Mesendoderm (in vitro differentiated cells): ENCODE data around the gene HLCS.

ENCODE experiments used
- DNase-seq: peaks from one replicate; pipeline ENCODE4 v3.0.0; 2013
- H2AK5ac ChIP-seq: 2 replicates; pipeline ENCODE4 v1.6.1; 2013; ENCODE audit warnings: low read length, inconsistent platforms
- H2BK120ac ChIP-seq: 2 replicates; pipeline ENCODE4 v1.6.1; 2013; ENCODE audit warnings: low read depth, mild to moderate bottlenecking, low read length, moderate library complexity, mixed read lengths
- H2BK15ac ChIP-seq: replicated peaks from 2 replicates; pipeline ENCODE4 v1.6.1; 2013; ENCODE audit warnings: low read depth, mild to moderate bottlenecking, moderate library complexity
- H2BK5ac ChIP-seq: 2 replicates; pipeline ENCODE4 v1.6.1; 2013; ENCODE audit warnings: low read length, inconsistent platforms
- H3K18ac ChIP-seq: 2 replicates; pipeline ENCODE4 v1.6.1; 2013; ENCODE audit warnings: mild to moderate bottlenecking, low read length, mixed read lengths
- H3K23ac ChIP-seq: one replicate; pipeline ENCODE4 v1.6.1; 2013; ENCODE audit warnings: low read length
- H3K27ac ChIP-seq: 2 replicates; pipeline ENCODE4 v1.5.1; 2013; ENCODE audit warnings: low read depth, mild to moderate bottlenecking, inconsistent platforms, low read length, moderate library complexity
- H3K27me3 ChIP-seq: 2 replicates; pipeline ENCODE4 v1.6.1; 2013; ENCODE audit warnings: low read length, control low read depth, mild to moderate bottlenecking, inconsistent platforms; ENCODE audit not compliant: insufficient read depth, poor library complexity
- H3K36me3 ChIP-seq: 2 replicates; pipeline ENCODE4 v1.6.1; 2013; ENCODE audit warnings: low read length, inconsistent platforms; ENCODE audit not compliant: control insufficient read depth, insufficient read depth
- H3K4ac ChIP-seq: one replicate; pipeline ENCODE4 v1.6.1; 2013; ENCODE audit warnings: low read depth, mild to moderate bottlenecking, low read length, moderate library complexity
- H3K4me1 ChIP-seq: 2 replicates; pipeline ENCODE4 v1.6.1; 2013; ENCODE audit warnings: low read depth, low read length, inconsistent platforms; ENCODE audit not compliant: control insufficient read depth
- H3K4me2 ChIP-seq: 2 replicates; pipeline ENCODE4 v1.6.1; 2013; ENCODE audit warnings: low read length
- H3K4me3 ChIP-seq: 2 replicates; pipeline ENCODE4 v1.5.1; 2013; ENCODE audit warnings: mild to moderate bottlenecking, low read length
- H3K56ac ChIP-seq: one replicate; pipeline ENCODE4 v1.6.1; 2013; ENCODE audit warnings: low read length
- H3K79me1 ChIP-seq: 2 replicates; pipeline ENCODE4 v1.6.1; 2013; ENCODE audit warnings: low read length, inconsistent platforms
- H3K79me2 ChIP-seq: 2 replicates; pipeline ENCODE4 v1.6.1; 2013; ENCODE audit warnings: mild to moderate bottlenecking, low read length; ENCODE audit not compliant: control insufficient read depth, insufficient read depth
- H3K9ac ChIP-seq: 2 replicates; pipeline ENCODE4 v1.6.1; 2013; ENCODE audit warnings: low read length, inconsistent platforms
- H4K5ac ChIP-seq: one replicate; pipeline ENCODE4 v1.6.1; 2013; ENCODE audit warnings: low read length
- H4K8ac ChIP-seq: one replicate; pipeline ENCODE4 v1.6.1; 2013; ENCODE audit warnings: low read depth, mild to moderate bottlenecking, control low read depth, low read length, moderate library complexity
- WGBS: extraction: QIAGEN DNeasy Blood & Tissue Kit; methylation state at CpG from one replicate; pipeline ENCODE4 v1.1.7; 2013; ENCODE audit warnings: low lambda C conversion rate, missing lambda C conversion rate; ENCODE audit not compliant: insufficient coverage; ENCODE audit errors: extremely low coverage; 5-methylcytosine and 5-hydroxymethylcytosine counted together

Gene HLCS

DNA sequence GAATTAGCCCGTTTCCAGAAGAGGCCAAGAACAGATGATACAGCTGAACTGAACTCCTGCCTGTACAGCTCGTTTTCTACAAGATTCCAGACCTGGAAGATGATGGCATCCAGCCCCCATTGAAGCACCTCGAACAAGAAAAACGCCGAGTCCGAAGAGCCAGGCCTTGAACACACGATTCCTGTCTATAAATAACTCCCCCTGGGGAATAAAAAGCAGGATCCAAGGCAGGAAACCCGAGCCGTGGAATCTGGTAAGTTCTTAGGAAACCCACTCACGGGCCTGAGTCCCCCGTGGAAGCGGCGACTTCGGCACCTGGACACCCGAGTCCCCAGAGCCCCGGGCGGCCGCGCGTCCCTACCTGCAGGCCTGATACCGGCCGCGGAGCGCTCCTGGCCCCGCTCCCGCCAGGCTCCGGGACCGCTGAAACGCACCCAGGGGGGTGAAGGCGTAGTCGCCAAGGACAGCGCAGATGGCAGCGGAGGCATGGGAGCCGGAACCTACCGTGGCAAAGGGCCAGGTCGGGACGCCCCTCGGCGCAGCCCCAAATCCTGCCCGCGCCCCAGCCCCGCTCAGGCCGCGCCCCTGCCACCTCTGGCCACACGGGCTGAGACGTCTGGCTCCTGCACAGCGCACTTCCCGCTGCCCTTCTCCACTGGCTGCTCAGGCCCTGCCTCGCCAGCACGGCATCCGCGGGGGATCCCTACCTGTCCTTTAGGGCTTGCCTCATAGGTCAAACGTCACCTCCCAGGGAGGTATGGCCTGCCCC, 14.0 kb upstream of the HLCS start:
- no peak overlapping the region for H2AK5ac ChIP-seq
- no peaks in the 10 kb centered on the region for H3K79me1 ChIP-seq
- no peak overlapping the region for H3K23ac ChIP-seq
- H2BK120ac ChIP-seq: no peak overlapping the region
- no peak overlapping the region for H2BK5ac ChIP-seq
- H4K5ac ChIP-seq: no peak overlapping the region
- no peaks in the 10 kb centered on the region for H3K4me1 ChIP-seq
- no peaks in the 10 kb centered on the region for H3K79me2 ChIP-seq
- H3K4me2 ChIP-seq: peak overlapping the region; percentile 58
- no CpG with 5 or more reads among the region's 53 CpGs for WGBS
- H3K4ac ChIP-seq: no peak overlapping the region
- H3K56ac ChIP-seq: peak overlapping the region; percentile 81
- H3K9ac ChIP-seq: peak overlapping the region; percentile 67
- no peak overlapping the region for H4K8ac ChIP-seq
- H3K36me3 ChIP-seq: no peaks in the 10 kb centered on the region
- no peak for DNase-seq
- no peak overlapping the region for H3K18ac ChIP-seq
- H2BK15ac ChIP-seq: no peak overlapping the region
- no peak overlapping the region for H3K27ac ChIP-seq
- no peaks in the 10 kb centered on the region for H3K27me3 ChIP-seq
- H3K4me3 ChIP-seq: peak overlapping the region; percentile 19

DNA sequence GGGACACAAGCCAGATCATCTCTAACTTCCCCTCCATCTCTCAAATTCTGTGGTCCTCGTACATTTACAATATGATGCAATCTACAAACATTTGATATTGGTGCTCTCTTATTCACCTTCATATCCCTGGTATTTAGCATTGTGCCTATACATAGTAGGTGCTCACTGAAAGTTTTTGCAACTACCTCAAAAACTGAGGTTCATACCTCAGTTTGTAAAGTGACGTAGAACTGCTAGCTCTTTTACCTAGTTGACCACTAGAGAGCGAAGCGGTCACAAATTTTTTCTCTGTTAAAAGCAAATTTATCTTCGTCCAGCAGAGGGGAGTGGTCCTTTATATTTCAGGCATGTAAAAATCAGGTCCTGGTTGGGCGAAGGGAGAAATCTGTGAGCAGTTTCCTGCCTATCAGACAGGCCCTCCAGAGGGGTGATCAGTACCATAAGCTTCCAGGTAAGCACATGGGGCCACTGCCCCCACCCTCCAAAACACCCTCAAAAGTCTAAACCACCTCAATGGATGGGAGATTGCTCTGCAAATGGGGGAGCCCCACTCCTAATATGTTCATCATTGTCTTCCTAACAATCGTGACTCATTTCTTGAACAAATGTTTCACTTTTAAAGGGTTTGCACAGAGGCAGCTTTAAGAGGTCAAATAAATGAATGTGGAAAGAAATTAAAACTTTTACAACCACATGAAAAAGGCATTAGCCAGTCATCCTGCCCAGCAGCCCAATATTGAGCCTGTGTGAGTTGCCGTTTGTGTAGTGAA, 10.6 kb upstream of the HLCS start:
- Histone ChIP-seq H2BK15ac (no peak overlapping the region), H3K18ac (no peak overlapping the region), H3K4me2 (no peak overlapping the region), H2BK5ac (no peak overlapping the region), H3K4me3 (no peak overlapping the region), H2BK120ac (no peak overlapping the region), H3K27me3 (no peaks in the 10 kb centered on the region), H3K79me2 (no peaks in the 10 kb centered on the region), H3K36me3 (no peaks in the 10 kb centered on the region), H3K27ac (no peak overlapping the region), H3K23ac (no peak overlapping the region), H2AK5ac (no peak overlapping the region), H3K9ac (no peak overlapping the region), H3K56ac (no peak overlapping the region), H3K79me1 (no peaks in the 10 kb centered on the region), H4K8ac (no peak overlapping the region), H3K4me1 (no peaks in the 10 kb centered on the region), H3K4ac (no peak overlapping the region), H4K5ac (no peak overlapping the region)
- peak; percentile 90 for DNase-seq
- no CpG with 5 or more reads among the region's 8 CpGs for WGBS

DNA sequence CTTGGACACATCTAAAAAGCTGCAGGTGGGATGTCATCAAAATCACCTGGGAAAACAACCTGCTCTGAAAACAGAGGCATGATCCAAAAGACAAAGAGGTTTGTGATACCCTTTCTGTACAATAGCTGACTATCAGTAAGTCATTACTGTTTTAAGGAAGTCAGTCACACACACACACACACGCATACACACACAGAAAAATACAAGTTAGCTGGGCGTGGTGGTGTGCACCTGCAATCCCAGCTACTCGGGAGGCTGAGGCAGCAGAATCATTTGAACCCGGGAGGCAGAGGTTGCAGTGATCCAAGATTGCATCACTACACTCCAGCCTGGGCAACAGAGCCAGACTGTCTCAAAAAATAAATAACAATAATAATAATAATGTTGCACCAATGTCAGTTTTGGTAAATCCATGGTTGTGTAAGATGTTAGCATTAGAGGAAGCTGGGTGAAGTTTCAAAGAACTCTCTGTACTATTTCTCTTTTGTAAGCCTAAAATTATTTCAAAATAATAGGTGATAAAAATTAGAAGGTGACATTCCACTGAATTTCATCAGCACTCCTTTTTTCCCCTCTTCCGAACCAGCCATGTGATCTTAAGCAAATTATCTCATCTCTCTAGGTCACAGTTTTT, 9.9 kb upstream of the HLCS start:
- H4K8ac ChIP-seq: no peak overlapping the region
- H3K79me1 ChIP-seq: no peaks in the 10 kb centered on the region
- no peak overlapping the region for H2BK5ac ChIP-seq
- H4K5ac ChIP-seq: no peak overlapping the region
- no peaks in the 10 kb centered on the region for H3K36me3 ChIP-seq
- no peak overlapping the region for H3K9ac ChIP-seq
- no peak overlapping the region for H2BK15ac ChIP-seq
- H3K4me1 ChIP-seq: no peaks in the 10 kb centered on the region
- no peak overlapping the region for H3K27ac ChIP-seq
- WGBS: no CpG with 5 or more reads among the region's 5 CpGs
- no peak overlapping the region for H3K4ac ChIP-seq
- no peak overlapping the region for H3K4me3 ChIP-seq
- no peak for DNase-seq
- H3K79me2 ChIP-seq: no peaks in the 10 kb centered on the region
- H3K18ac ChIP-seq: no peak overlapping the region
- no peak overlapping the region for H3K4me2 ChIP-seq
- no peak overlapping the region for H2BK120ac ChIP-seq
- H2AK5ac ChIP-seq: no peak overlapping the region
- no peaks in the 10 kb centered on the region for H3K27me3 ChIP-seq
- H3K23ac ChIP-seq: no peak overlapping the region
- H3K56ac ChIP-seq: no peak overlapping the region

DNA sequence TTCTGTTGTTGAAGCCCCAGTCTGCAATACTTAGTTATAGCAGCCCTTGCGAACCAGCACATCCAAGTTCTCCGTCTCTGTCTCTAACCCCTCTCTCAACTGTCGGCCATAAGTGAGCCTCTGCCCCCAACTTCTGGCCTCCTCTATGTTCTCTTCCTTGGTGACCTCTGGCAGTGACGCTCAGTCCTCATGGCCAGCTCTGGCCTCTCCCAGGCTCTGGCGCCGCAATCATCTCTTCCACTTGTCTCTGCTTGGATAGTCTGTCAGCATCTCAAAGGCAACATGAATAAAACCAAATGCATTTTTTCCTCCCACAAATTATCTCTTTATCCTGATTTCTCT, 8.4 kb upstream of the HLCS start:
- H3K4me1 ChIP-seq: no peaks in the 10 kb centered on the region
- H3K4me3 ChIP-seq: no peak overlapping the region
- H2AK5ac ChIP-seq: no peak overlapping the region
- no peak overlapping the region for H3K56ac ChIP-seq
- no peak overlapping the region for H3K18ac ChIP-seq
- H3K4me2 ChIP-seq: no peak overlapping the region
- H2BK15ac ChIP-seq: no peak overlapping the region
- H3K23ac ChIP-seq: no peak overlapping the region
- H3K36me3 ChIP-seq: no peaks in the 10 kb centered on the region
- no peaks in the 10 kb centered on the region for H3K79me1 ChIP-seq
- H3K27me3 ChIP-seq: no peaks in the 10 kb centered on the region
- H4K5ac ChIP-seq: no peak overlapping the region
- no CpG with 5 or more reads among the region's 6 CpGs for WGBS
- no peaks in the 10 kb centered on the region for H3K79me2 ChIP-seq
- no peak for DNase-seq
- no peak overlapping the region for H3K9ac ChIP-seq
- H4K8ac ChIP-seq: no peak overlapping the region
- no peak overlapping the region for H2BK5ac ChIP-seq
- no peak overlapping the region for H3K27ac ChIP-seq
- H3K4ac ChIP-seq: no peak overlapping the region
- H2BK120ac ChIP-seq: no peak overlapping the region

DNA sequence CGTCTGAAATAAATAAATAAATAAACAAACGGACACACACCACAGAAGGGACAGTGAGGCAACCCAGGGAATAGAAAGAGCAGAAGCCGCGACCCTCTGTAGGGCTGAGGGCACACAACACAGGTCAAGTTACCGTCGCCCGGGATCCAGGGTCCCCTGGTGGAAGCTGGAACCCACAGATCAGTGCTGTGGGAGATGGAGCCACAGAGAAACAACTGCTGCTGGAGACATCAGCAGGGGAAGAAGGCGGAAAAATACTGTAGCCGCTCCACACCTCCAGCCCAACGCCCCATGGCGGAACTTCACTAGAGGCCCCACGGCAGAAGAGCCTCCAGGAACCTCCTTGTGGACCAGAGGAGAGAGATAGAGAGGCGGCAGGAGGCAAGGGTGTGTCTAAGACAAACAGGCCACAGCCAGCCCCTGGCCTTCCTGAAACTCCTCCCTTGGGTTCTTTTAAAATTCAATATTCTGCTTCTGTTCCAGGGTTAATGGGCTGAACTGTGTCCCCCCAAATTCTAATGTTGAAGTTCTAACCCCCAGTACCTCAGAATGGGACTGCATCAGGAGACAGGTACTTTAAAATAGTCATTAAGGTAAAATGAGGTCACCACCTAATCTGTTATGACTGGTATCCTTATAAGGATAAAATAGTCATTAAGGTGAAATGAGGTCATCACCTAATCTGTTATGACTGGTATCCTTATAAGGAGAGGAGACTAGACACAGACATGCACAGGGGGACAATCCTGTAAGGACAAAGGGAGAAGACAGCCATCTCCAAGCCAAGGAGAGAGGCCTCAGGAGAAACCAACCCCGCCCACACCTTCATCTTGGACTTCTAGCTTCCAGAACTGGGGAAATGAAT, 7.7 kb upstream of the HLCS start:
- no CpG with 5 or more reads among the region's 14 CpGs for WGBS
- Histone ChIP-seq H2BK120ac (no peak overlapping the region), H2BK15ac (no peak overlapping the region)

More for the DNA sequence above, 7.7 kb upstream of the HLCS start:
- H3K18ac ChIP-seq: no peak overlapping the region
- no peak overlapping the region for H2AK5ac ChIP-seq
- no peak overlapping the region for H3K23ac ChIP-seq
- no peak overlapping the region for H3K56ac ChIP-seq
- H3K9ac ChIP-seq: no peak overlapping the region
- H4K8ac ChIP-seq: no peak overlapping the region
- no peaks in the 10 kb centered on the region for H3K27me3 ChIP-seq
- H3K79me1 ChIP-seq: no peaks in the 10 kb centered on the region
- H3K4me1 ChIP-seq: no peaks in the 10 kb centered on the region
- no peak overlapping the region for H3K27ac ChIP-seq
- H3K4me3 ChIP-seq: no peak overlapping the region
- no peaks in the 10 kb centered on the region for H3K79me2 ChIP-seq
- H3K4ac ChIP-seq: no peak overlapping the region
- H3K4me2 ChIP-seq: no peak overlapping the region
- DNase-seq: no peak
- no peaks in the 10 kb centered on the region for H3K36me3 ChIP-seq
- no peak overlapping the region for H2BK5ac ChIP-seq
- no peak overlapping the region for H4K5ac ChIP-seq
